GM19193 (cell line): Measurements from ENCODE around the gene CELSR1.

Experiments used
- POLR2A ChIP-seq: IDR thresholded peaks from 4 replicates; pipeline ENCODE4 v1.6.1; 2011; ENCODE audit not compliant: insufficient read depth, insufficient read length; ENCODE audit errors: extremely low read depth

The CELSR1 gene

GRCh38 chr22:46362934-46363515, 174.4 kb downstream of the CELSR1 start:
- TF ChIP-seq POLR2A: no peak

GRCh38 chr22:46362203-46362933, 175.1 kb downstream of the CELSR1 start:
- TF ChIP-seq POLR2A: no peak

- TF ChIP-seq POLR2A: no peak
Observed at GRCh38 chr22:46361826-46362202, 175.6 kb downstream of the CELSR1 start.

GRCh38 chr22:46360891-46361290, 176.5 kb downstream of the CELSR1 start:
- no peak for TF ChIP-seq POLR2A

GRCh38 chr22:46360097-46360496, 177.3 kb downstream of the CELSR1 start:
- no peak for TF ChIP-seq POLR2A

- TF ChIP-seq POLR2A: no peak
Observed at GRCh38 chr22:46359362-46359761, 178.1 kb downstream of the CELSR1 start.

GRCh38 chr22:46358766-46359165, 178.7 kb downstream of the CELSR1 start:
- TF ChIP-seq POLR2A: no peak

GRCh38 chr22:46357711-46358520, 179.5 kb downstream of the CELSR1 start:
- no peak for TF ChIP-seq POLR2A

GRCh38 chr22:46356496-46357480, 180.6 kb downstream of the CELSR1 start:
- TF ChIP-seq POLR2A: no peak

GRCh38 chr22:46355996-46356471, 181.4 kb downstream of the CELSR1 start:
- TF ChIP-seq POLR2A: no peak

GRCh38 chr22:46355369-46355995, 181.9 kb downstream of the CELSR1 start:
- no peak for TF ChIP-seq POLR2A

GRCh38 chr22:46354993-46355305, 182.5 kb downstream of the CELSR1 start:
- TF ChIP-seq POLR2A: no peak

GRCh38 chr22:46354176-46354992, 183.0 kb downstream of the CELSR1 start:
- no peak for TF ChIP-seq POLR2A
